ENCODE data around the gene C17orf78.
"Not testable (repeated sequence)": the region's sequence is repeated elsewhere in the genome, so short reads cannot be mapped to it uniquely, and the experiment has no call there.

The C17orf78 gene
- total RNA-seq = 0 reads per million in 3 experiments

DNA sequence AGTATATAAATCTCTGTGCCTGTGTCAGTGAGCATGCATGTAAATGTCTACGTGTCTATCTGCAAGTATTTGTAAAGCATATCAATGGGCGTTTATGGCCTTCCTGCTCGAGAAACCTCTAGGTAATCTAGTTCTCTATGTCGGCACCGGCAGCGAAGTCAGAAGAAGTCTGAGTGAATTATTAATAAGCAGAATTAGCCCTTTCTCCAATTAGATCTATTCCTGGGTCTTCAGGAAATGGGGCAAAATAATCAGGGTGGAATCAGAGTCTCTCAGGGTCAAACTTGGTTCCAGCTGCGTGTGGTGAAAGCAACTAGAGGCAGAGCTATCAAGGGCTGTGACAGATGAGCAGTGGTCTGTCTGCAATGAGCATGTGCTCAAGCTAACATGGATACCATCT lies at the start of gene C17orf78:
Gene C17orf78, plus strand, starts transcription at position 280 of the 400 bp plus-strand sequence. Its CDS starts 108 bp downstream, at position 388.
- DNase-seq = no peak

DNA sequence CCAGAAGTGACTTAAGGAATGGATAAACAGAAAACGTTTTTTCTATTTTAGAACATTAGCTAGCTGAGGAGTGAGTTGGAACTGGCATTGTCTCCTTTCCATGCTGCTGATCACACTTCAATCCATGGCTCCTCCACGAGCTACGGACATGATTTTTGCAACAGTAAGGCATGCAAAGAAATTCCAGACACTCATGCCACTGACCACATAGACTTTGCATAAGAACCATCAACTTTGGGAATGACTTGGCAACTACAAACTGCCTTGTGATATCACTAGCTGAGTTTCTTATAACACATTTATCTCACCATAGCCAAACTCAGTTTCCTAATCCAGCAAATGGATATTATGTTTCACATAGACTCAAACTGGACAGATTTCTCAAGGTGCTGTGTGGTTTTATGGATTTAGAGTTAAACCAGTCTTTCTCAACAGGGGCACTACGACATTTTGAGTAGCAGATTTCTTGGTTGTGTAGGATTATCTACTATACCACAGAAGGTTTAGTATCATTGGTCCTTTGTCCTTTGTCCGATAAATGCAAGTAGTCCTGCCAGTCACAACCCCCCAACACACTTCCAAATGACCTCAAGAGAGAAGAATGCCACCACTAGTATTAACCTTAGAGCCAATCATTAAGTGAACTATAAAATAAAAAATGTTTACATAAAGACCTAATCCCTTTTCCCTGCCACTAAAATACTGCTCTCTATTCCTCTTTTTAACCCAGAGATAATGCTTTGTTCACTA lies 48.3 kb upstream of the C17orf78 start:
- DNase-seq = no peak

DNA sequence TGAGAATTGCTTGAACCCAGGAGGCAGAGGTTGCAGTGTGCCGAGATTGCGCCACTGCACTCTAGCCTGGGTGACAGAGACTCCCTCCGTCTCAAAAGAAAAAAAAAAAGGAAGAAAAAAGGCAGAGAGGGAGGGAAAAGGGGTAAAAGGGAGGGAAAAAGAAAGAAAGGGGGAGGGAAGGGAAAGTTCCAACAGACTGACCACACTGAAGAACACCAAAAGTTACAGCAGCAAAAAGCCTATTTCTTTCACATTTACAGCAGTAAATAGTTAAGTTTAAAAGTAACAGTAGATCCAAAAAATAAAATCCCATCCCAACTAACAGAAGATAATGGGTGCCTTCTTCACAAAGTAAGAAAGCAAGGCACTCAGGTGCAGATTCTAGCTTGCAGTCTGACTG lies 36.9 kb upstream of the C17orf78 start:
- no peak for DNase-seq

DNA sequence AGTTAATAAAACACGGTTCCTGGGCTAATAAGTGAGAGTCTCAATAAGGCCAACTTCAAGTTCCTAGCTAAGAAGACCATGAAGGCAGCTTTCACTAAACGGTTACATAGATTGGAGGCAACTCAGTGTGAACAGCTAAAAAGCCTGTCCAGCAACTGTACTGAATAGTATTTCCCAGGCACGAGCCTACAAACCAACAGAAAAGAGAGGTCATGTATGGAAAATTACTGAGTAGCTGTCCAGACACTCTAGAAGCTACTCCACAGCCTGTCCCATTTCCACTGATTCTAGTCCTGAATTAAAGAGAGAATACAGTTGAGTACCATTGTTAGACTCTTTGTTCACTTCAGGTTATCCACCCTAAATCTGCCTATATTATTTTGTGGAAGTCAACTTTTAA lies 36.5 kb upstream of the C17orf78 start:
- no peak for DNase-seq

DNA sequence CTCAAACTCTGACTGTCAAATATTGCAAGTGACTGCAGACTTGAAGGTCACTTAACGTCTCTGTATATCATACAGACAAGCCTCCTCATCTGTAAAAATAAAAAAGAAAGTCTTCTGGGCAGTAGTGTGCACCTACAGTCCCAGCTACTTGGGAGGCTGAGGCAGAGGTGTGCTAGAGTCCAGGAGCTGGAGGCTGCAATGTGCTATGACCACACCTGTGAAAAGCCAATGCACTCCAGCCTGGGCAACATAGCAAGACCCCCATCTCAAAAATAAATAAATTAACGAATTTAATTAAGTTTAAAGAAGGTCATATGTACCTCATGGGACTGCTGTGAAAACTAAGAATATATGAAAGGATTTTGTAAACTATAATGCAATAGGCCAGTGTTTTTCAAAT lies 35.0 kb upstream of the C17orf78 start:
- no peak for DNase-seq

DNA sequence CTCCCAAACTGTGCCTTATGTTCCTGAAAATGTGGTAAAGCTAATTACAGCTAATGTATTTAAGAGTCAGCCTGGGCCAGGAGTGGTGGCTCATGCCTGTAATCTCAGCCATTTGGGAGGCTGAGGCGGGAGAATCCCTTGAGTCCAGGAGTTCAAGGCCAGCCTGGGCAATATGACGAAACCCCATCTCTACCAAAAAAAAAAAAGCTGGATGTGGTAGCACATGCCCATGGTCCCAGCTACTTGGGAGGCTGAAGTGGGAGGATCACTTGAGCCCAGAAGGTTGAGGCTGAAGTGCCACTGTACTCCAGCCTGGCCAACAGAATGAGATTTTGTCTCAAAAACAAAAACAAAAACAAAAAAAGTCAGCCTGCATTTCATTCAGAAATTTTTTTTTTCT lies 33.2 kb upstream of the C17orf78 start:
- DNase-seq = no peak

DNA sequence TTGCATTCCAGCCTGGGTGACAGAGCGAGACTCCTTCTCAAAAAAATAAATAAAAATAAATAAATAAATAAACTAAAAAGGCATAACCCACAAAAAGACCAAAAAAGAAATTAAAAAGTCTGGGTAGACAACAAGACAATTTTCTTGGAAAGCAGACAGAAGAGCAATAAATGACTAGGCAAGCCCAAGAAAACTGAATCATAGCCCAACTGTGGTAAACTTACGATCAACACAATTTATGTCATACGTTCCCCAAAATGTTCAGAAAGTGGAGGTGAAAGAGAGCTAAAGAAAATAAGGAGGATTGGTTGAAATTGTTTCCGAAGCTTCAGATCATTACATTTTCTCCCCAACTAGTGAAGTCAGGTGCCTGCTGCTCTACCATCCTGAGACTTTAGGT lies 31.3 kb upstream of the C17orf78 start:
- DNase-seq = no peak

DNA sequence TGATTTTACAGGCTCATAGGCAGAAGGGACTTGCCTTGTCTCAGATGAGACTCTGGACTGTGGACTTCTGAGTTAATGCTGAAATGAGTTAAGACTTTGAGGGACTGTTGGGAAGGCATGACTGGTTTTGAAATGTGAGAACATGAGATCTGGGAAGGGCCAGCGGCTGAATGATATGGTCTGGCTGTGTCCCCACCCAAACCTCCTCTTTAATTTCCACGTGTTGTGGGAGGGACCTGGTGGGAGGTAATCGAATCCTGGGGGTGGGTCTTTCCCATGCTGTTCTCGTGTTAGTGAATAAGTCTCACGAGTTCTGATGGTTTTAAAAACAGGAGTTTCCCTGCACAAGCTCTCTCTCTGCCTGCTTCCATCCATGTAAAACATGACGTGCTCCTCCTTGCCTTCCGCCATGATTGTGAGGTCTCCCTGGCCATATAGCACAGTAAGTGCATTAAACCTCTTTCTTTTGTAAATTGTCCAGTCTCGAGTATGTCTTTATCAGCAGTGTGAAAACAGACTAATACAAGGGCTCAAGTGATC lies 28.9 kb upstream of the C17orf78 start:
- DNase-seq = not testable (repeated sequence)

DNA sequence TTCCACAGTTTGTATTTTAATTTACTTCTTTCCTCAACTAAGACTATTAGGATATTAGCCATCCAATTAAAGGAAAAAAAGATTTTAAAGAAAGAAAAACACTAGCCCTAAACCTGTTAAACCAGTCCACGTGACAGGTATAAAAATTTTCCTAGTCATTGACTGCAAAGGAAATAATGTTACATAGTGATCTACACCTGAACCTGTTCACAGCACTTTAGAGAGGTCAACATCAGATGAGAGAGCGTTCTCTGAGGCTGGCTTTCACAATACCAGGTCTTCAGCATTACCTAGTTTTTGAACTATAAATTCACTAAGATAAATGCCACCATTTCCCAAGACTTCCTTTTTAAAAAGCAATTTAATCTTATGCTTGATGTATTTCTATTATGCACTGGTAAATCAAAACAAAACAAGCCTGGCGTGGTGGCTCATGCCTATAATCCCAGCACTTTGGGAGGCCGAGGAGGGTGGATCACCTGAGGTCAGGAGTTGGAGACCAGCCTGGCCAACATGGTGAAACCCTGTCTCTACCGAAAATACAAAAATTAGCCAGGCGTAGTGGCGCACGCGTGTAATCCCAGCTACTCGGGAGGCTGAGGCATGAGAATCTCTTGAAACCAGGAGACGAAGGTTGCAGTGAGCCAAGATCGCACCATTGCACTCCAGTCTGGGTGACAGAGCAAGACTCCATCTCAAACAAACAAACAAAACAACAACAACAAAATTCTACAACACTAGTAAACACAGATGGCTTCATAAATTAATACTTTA lies 18.8 kb upstream of the C17orf78 start:
- not testable (repeated sequence) for DNase-seq

DNA sequence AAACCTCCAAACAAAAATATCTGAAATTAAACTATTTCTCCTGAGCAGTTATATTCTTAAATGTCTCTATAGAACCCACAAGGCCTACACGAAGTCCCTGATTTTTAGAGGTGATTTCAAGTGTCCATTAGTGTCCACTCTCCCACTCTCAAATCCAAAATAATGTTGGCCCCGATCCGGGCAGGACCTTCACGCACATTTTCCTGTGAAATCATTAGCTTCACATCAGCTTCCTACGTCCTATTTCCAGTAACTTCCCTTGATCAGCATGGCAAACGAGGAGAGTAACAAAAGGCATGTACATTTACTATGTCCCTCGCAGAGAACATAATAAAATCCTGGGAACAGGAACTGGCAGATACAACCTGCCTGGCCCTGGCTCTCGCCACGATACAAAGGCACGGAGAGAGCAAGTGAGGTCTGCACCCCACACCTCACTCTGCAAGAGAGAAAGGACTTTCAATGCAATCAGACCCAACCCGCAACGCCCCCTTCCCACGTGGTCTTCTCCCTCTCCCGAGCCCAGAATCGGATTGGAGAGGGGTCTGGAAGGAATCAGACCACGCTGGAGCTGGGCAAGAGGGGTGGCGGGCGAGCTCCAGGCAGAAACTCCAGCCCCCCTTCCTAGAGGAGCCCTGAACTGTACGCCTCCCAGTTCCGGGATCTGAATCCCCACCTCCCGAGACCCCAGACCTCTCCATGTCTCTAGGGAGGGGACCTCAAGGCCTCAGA lies 17.5 kb upstream of the C17orf78 start:
- DNase-seq = peak; percentile 6

DNA sequence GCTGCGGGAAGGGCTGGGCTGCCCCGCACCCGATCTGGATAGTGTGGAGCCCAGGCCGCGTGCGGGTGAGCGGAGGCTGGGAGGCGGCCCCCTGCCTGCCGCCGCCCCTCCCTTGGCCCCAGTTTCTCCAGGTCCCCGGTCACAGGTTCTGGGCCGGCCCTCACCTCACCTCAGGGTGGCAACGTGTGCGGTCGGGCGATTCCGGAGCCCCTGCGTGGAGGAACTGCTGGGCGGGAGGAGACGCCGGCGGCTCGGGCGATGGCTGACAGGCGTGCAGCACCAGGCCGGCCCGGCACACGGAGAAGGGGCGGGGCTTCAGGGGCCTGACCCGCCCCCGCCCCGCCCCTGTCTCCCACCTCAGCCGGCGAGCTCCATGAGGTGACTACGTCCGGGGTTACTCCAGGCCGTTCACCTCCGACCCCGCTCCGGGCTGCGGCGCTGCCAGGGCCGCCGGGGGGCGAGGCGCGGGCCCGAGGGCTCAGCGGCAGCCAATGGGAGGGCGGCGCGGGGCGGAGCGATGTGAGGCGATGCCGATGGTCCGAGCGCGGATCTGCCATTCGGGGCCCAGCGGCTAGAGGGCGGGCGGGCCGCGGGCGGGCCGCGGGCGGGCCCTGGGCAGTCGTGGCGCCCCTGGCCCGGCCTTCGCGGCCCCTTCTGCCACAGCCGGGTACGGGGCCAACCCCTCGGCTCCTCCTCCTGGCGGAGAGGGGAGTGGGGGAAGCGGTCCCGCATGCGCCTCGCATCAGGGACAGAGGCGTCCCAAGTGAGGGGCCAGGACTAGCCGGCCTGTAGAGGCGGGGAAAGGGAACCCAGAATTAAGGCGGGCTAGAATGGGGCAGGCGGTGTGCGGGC lies 16.7 kb upstream of the C17orf78 start:
- DNase-seq = peak; percentile 87

DNA sequence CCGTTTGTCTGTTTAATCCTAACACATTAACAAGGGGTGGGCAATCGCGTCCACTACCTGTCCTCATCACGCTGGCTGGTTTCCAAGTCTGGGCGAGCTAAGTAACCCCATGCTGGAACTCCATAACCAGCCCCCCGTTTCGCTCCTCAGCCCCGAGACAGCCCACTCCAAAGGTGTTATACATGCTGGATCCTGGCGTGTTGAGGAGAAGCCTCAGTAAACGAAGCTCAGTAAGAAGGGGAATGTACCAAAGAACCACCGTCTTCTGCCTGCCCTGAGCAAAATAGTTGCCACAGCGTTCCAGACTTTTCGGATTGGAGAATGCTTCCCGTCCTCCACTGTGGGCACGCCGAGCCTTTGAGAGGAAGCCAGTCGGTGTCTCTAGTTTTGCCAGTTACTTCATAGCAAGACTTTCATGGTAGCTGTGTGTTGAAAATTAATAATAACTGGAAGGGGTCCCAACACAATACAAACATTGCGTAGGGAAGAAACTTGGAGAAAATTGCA lies 16.1 kb upstream of the C17orf78 start:
- DNase-seq = no peak

DNA sequence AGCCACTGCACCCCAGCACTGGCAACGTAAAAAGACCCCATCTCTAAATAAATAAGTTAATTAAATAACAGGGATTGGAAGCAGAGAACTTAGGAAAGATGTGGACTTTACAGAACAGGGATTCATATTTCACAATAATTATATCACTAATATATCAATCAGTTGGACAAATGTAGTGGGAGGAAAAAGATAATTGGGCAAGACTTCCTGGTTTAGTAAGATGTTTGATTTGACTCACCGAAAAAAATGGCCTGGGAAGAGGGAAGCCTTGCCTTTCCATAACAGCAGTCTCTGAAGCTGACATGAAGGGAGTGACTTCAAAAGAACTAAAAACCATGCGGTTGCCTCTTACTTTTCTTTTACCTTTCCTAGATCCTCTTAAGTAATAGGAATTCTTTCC lies 15.2 kb upstream of the C17orf78 start:
- no peak for DNase-seq

DNA sequence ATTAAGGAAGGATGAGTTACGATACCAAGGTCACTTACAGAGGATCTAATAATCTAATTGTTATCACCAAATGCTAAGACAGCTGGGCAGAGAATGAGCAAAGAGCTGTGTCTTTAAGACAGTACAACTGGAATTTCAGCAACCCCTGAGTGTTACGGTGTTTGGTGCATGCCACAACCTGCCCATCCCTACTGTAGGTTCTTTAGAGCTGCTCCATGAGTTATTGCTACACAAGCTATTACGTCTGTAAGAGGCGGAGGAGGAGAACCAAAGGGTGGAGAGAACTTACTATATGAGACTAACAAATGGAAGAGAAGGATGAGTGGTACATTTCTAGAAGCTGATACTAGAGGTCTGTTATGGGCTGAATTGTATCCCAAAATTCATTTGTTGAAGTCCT lies 14.2 kb upstream of the C17orf78 start:
- no peak for DNase-seq

DNA sequence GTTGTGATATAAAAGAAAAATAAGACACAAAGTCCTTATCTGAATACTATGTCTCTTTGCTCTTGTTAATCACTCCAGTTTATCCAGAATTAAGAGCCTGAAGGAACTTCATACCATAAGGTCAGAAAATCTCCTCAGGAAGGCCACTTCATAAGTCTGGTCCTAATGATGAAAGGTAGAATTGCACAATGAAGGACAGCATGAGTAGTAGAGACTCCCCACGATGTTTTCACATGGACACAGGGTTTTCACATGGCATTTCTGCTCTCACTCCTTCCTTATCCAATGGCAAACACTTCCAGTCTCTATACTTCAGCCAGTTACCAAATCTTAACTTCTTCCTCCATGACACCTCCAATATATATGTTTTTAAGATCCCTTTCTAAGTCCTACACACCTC lies 10.2 kb upstream of the C17orf78 start:
- no peak for DNase-seq

DNA sequence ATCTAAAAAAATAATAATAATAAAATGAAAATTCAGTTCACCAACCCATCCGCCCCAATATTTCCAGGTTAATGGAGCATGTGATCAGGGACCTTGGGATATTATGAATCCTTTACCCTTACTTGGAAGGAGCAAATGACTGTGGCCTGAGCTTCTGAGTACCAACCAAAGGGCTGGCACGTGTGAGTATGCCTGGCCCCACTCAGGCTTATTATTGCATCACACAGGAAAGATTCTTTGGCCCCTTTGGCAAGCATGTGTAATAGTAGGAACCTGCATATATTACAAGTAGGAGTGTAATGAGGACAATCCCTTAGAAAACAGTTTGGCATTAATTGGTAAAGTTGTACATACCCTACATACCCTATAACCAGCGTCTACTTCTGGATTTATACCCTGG lies 7.2 kb upstream of the C17orf78 start:
- DNase-seq = no peak

DNA sequence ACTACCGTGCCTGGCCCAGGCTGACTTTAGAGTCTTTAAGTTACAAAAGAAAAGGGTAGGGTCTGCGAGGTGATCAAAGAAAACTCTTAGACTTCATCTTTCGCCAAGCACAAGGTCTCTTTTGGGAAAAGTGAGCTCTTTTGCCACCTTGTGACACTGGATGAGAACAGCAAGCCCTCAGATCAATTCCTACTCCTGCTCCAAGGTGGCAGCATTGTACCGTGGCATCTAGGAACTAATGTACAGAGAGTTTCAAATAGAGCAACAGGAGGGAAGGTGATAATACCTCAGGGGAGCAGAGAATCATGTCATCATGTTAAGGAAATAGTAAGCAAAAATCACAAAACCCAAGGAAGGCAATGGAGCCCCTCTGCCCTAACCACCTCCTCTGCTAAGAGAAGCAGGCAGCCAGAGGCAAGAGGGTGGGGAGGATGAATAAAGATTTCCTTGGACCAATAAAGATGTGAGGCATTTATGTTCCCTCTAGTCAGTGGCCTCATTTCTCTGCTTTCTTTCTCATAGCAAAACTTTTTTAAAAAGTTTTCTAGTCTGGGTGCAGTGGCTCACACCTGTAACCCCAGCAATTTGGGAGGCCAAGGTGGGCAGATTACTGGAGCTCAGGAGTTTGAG lies 2.1 kb upstream of the C17orf78 start:
- peak; percentile 54 for DNase-seq

DNA sequence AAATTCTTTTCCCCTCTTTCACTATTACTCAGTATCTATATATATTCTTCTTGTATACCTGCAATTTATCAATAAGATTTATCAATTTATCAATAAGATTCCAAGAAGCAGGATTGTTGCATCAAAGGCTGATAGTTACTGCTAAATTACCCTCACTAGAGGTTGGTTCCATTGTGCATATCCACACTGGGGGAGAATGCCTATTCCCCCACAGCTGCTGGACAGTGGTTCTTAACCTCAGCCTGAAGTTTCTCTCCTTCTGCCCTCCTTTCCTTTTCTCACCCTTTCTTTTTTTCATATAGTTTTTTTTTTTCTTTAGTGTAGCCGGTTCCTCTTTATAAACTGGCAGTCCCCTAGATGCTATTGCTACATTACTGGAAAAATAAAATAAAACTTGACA lies 6.3 kb downstream of the C17orf78 start:
- no peak for DNase-seq

DNA sequence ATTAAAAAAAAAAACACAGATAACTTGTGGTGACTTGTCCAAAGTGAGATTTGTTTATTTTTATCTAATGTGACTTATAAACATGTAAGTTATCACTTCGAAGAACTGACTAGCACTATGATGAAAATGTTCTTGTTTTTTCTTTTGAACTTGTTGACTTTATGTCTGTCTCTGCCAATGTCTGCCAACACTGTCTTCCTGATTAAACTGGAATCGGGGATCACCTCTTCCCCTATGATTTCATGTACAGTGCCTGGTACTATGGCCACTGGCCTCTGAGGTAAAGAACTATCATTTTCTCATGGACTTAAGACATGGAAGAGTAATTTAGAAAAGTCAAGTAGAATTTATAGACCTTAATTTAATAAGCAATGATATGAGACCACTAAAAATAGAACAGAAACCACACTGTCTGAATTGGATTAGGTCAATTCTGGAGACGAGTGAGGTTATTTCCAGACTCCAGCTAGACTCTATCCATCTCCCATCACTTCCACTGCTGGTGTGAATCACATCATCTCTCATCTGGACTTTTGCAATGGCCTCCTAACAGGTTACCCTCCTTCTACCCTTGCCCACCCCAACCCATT lies 8.9 kb downstream of the C17orf78 start:
- no peak for DNase-seq

DNA sequence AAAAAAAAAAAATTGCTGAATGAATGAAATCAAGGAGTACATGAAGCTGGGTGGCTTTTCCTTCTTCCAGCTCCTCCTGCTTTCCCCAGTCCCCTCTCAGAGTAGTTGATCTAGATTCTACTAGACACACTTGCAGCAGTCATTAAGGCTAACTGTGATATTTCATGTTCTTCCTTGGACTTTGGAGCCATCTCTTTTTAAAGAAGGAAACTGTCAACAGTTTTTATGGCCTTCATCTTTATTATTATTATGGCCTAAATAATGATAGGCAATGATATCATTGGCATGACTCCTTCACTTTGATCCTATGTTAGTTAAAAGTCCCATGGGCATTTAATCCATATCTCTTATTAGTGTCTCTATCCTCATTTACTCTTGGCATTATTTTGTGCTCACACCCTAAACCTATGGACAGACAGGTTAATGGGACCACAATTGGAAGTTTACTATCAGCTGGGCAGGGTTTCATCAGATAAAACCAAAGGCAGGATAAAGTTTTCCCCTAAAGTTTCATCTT lies 9.7 kb downstream of the C17orf78 start:
- no peak for DNase-seq

DNA sequence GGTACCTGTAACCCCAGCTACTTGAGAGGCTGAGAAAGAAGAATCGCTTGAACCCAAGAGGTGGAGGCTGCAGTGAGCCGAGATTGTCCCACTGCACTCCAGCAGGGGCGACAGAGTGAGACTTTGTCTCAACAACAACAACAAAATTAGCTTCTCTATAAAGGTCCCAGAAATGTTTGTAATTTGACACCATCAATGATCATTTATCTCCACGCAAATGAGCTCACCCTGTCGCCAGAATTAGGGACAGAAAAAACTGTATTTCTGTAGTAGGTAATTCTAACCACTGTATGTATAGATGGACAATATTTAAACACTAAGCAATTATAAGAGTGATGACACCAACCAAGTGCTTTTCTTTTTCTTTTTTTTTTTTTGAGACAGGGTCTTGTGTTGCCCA lies 10.7 kb downstream of the C17orf78 start:
- no peak for DNase-seq

All from central memory CD4-positive, alpha-beta T cell (primary cell).